Ascending aorta (tissue), 2 donors: ENCODE results near the gene RRAGD. TPM values are rescaled to one million over a fixed set of nuclear protein-coding genes. Genes with fewer than 3 reads are reported as not detected.
"Not testable (repeated sequence)": the region's sequence is repeated elsewhere in the genome, so short reads cannot be mapped to it uniquely, and the experiment has no call there.

Experiments used
- DNase-seq, 2 donors: peaks; one replicate each; pipeline ENCODE4 v3.0.0-alpha.2; 2019; ENCODE audit warnings: low spot score in 2 of 2
- H3K27ac ChIP-seq, 2 donors: fragments of 200-600 bp; sonication (generic); one replicate each; pipeline ENCODE4 v1.5.1; 2016 to 2017; ENCODE audit warnings: mild to moderate bottlenecking in 1 of 2
- H3K27me3 ChIP-seq: fragments of 200-600 bp; sonication (generic); one replicate; pipeline ENCODE4 v1.5.1; 2017
- H3K36me3 ChIP-seq, 2 donors: fragments of 200-600 bp; sonication (generic); one replicate each; pipeline ENCODE4 v1.5.1; 2016
- H3K4me1 ChIP-seq, 2 donors: fragments of 200-600 bp; sonication (generic); one replicate each; pipeline ENCODE4 v1.5.1; 2016 to 2017; ENCODE audit warnings: mild to moderate bottlenecking in 1 of 2
- H3K4me3 ChIP-seq, 2 donors: fragments of 200-600 bp; sonication (generic); one replicate each; pipeline ENCODE4 v1.5.1; 2016 to 2017; ENCODE audit warnings: mild to moderate bottlenecking in 1 of 2
- H3K9me3 ChIP-seq, 2 donors: fragments of 200-600 bp; sonication (generic); one replicate each; pipeline ENCODE4 v1.5.1; 2016
- CTCF ChIP-seq, 3 experiments: fragments of 200-600 bp in 2 of 3; fragments of 450-650 bp in 1 of 3; sonication (generic) in 2 of 3; IDR thresholded peaks; one replicate each; pipeline ENCODE4 v1.5.1; 2016 to 2019; ENCODE audit warnings: antibody characterized with exemption in 3 of 3, mild to moderate bottlenecking in 1 of 3, moderate library complexity in 1 of 3
- intact Hi-C: fragments of 100-400 bp; cut with DNase I; formaldehyde crosslinking; loops from one replicate; pipeline ENCODE4 v1.15.1; 2023
- total RNA-seq: library from RNA; depleted of rRNA; stranded (reverse); fragments of >200 nt; gene quantifications from one replicate; pipeline ENCODE4 v1.1.0, GENCODE V29; 2016

The RRAGD gene
- total RNA-seq, 1 donor from 2014 or later, result 9.2 TPM

GRCh38 chr6:89404512-89404911, 7.6 kb downstream of the RRAGD start:
- H3K9me3 ChIP-seq, result no peaks in the 10 kb centered on the region
- no peaks in the 10 kb centered on the region for H3K27me3 ChIP-seq
- TF ChIP-seq CTCF (IDR thresholded peaks at IDR 0.05), result no peak
- intact Hi-C loops, result no loop called here
- no peak overlapping the region for H3K27ac ChIP-seq
- H3K36me3 ChIP-seq, result no peaks in the 10 kb centered on the region
- no peak for DNase-seq
- no peaks in the 10 kb centered on the region for H3K4me1 ChIP-seq
- H3K4me3 ChIP-seq, result no peak overlapping the region

DNA sequence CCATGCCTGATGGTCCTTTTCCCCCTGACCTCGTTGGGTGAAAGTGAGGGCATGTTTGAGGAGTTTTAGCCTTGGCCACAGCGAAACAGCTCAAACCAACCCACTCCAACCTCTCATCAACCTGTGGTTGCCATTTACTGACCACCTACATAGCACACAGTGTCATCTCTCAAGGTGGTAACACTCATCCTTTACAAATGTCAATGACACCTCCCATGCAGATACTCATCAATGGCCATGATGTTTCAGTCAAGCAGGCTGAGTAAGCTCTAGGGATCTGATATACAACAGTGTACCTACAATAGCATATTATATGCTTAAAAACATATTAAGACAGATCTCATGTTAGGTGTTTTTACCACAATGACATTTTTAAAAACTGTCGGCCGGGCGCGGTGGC, 9.3 kb downstream of the RRAGD start:
- no peak for DNase-seq
- no peak for TF ChIP-seq CTCF (IDR thresholded peaks at IDR 0.05)
- no peak overlapping the region for H3K4me3 ChIP-seq
- no peaks in the 10 kb centered on the region for H3K27me3 ChIP-seq
- H3K27ac ChIP-seq, result no peak overlapping the region
- no peaks in the 10 kb centered on the region for H3K36me3 ChIP-seq
- no peaks in the 10 kb centered on the region for H3K4me1 ChIP-seq
- no peaks in the 10 kb centered on the region for H3K9me3 ChIP-seq
- intact Hi-C loops, result no loop called here

DNA sequence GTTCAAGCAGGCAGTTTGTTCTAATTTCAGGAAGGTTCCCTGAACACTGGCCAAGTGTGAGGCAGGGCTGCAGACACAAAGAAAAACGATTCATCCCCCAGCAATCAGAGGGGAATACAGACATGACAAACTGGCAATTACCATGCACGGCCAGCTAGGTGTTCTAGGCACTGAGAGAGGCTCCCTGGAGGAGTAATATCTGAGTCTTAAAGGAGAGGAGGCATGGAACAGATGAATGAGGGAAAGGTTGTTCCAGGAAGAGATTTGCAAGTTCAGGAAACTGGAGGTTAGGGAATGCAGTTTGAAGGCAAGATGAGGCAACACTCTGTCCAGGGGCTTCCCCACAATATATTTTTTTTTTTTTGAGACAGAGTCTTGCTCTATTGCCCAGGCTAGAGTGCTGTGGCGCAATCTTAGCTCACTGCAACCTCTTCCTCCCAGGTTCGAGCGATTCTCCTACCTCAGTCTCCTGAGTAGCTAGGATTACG, 11.1 kb downstream of the RRAGD start:
- no peak for DNase-seq
- Histone ChIP-seq H3K4me1 (no peaks in the 10 kb centered on the region), H3K27me3 (no peaks in the 10 kb centered on the region), H3K36me3 (no peaks in the 10 kb centered on the region), H3K27ac (no peak overlapping the region), H3K9me3 (no peaks in the 10 kb centered on the region), H3K4me3 (no peak overlapping the region)
- no peak for TF ChIP-seq CTCF (IDR thresholded peaks at IDR 0.05)
- intact Hi-C loops, result no loop called here

- no peak for TF ChIP-seq CTCF (IDR thresholded peaks at IDR 0.05)
- no peaks in the 10 kb centered on the region for H3K36me3 ChIP-seq
- no peaks in the 10 kb centered on the region for H3K9me3 ChIP-seq
- intact Hi-C loops, result no loop called here
- H3K27me3 ChIP-seq, result no peaks in the 10 kb centered on the region
- H3K27ac ChIP-seq, result no peak overlapping the region
- no peaks in the 10 kb centered on the region for H3K4me1 ChIP-seq
- no peak for DNase-seq
- H3K4me3 ChIP-seq, result no peak overlapping the region
Observed at GRCh38 chr6:89400050-89400449, 12.0 kb downstream of the RRAGD start.

DNA sequence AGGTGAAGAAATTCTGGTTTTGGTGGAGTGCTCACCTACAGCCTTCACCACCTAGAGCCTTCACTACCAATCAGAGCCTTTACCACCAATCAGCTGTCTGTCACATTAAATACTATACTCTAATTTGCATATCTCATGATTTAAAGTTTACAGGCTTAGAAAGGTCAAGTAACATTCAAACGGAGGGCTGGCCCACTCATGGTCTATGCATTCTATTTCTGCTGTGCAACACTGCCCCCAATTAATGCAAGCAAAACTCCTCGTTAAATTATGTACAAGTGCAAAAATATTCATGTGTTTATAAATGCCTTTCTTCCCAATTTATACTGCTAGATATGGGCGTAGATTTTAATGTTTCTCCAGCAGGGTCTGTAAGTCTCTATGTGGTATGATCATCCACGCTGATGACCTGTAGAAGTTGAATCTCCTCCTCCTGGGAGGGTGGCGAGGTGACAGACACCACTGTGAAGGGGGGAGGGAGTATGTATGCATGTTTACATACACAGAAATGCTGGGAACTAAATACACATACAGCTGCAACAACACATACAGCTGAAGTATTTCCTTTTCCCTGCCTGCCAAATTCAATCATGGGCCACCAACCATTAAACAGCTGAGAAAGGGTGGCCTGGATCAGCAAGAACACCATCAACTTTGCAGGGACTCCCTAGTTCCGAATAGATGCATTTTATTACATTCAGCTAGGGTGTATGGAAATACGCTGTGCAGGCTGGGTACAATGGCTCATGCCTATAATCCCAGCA, 13.1 kb downstream of the RRAGD start:
- Histone ChIP-seq H3K9me3 (no peaks in the 10 kb centered on the region), H3K27ac (no peak overlapping the region), H3K4me3 (no peak overlapping the region), H3K36me3 (no peaks in the 10 kb centered on the region), H3K27me3 (no peaks in the 10 kb centered on the region), H3K4me1 (no peaks in the 10 kb centered on the region)
- DNase-seq, result no peak
- intact Hi-C loops, result no loop called here
- no peak for TF ChIP-seq CTCF (IDR thresholded peaks at IDR 0.05)

DNA sequence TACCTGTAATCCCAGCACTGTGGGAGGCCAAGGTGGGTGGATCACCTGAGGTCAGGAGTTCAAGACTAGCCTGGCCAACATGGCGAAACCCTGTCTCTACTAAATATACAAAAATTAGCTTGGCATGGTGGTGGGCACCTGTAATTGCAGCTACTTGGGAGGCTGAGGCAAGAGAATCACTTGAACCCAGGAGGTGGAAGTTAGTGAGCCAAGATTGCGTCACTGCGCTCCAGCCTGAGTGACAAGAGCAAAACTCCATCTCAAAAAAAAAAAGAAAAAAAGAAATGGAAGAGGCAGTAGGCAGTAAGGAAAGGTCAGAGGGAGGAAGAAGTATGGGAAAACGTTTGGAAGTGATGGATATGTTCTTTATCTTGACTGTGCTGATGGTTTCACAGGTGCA, 14.2 kb downstream of the RRAGD start:
- H3K27me3 ChIP-seq, intact Hi-C loops, H3K36me3 ChIP-seq: not testable (repeated sequence)

More for the DNA sequence above, 14.2 kb downstream of the RRAGD start:
- not testable (repeated sequence) for H3K9me3 ChIP-seq, H3K4me3 ChIP-seq, H3K4me1 ChIP-seq, H3K27ac ChIP-seq, DNase-seq
